ENCODE measurements around the gene DCLK1.
"Not testable (repeated sequence)": the region's sequence is repeated elsewhere in the genome, so short reads cannot be mapped to it uniquely, and the experiment has no call there.

Gene DCLK1

GRCh38 chr13:35983206-35983605 lies 148.0 kb downstream of the DCLK1 start:
- no peak for DNase-seq

GRCh38 chr13:35979361-35979951 lies 151.7 kb downstream of the DCLK1 start:
- no peak for DNase-seq

- peak; percentile 13 for DNase-seq
These were observed 152.4 kb downstream of the DCLK1 start for GRCh38 chr13:35978607-35979316.

- no peak for DNase-seq
These were observed 154.1 kb downstream of the DCLK1 start for GRCh38 chr13:35977060-35977459.

- no peak for DNase-seq
These were observed 155.1 kb downstream of the DCLK1 start for GRCh38 chr13:35976126-35976525.

- not testable (repeated sequence) for DNase-seq
These were observed 164.2 kb downstream of the DCLK1 start for GRCh38 chr13:35966951-35967350.

- no peak for DNase-seq
These were observed 165.2 kb downstream of the DCLK1 start for GRCh38 chr13:35966024-35966423.

- no peak for DNase-seq
These were observed 165.8 kb downstream of the DCLK1 start for GRCh38 chr13:35965226-35965927.

GRCh38 chr13:35964863-35965180 lies 166.4 kb downstream of the DCLK1 start:
- no peak for DNase-seq

- no peak for DNase-seq
These were observed 166.9 kb downstream of the DCLK1 start for GRCh38 chr13:35964011-35964862.

- no peak for DNase-seq
These were observed 169.5 kb downstream of the DCLK1 start for GRCh38 chr13:35961461-35962220.

GRCh38 chr13:35961002-35961401 lies 170.2 kb downstream of the DCLK1 start:
- no peak for DNase-seq

GRCh38 chr13:35957996-35958395 lies 173.2 kb downstream of the DCLK1 start:
- no peak for DNase-seq

- DNase-seq, result no peak
These were observed 173.9 kb downstream of the DCLK1 start for GRCh38 chr13:35957241-35957731.

- no peak for DNase-seq
These were observed 175.1 kb downstream of the DCLK1 start for GRCh38 chr13:35956074-35956473.

- DNase-seq, result no peak
These were observed 177.0 kb downstream of the DCLK1 start for GRCh38 chr13:35954207-35954560.

GRCh38 chr13:35953537-35954206 lies 177.5 kb downstream of the DCLK1 start:
- DNase-seq, result no peak

GRCh38 chr13:35947315-35947714 lies 183.9 kb downstream of the DCLK1 start:
- DNase-seq, result no peak

GRCh38 chr13:35945368-35945767 lies 185.8 kb downstream of the DCLK1 start:
- DNase-seq, result no peak

- DNase-seq, result no peak
These were observed 189.8 kb downstream of the DCLK1 start for GRCh38 chr13:35941374-35941773.

GRCh38 chr13:35940734-35941133 lies 190.4 kb downstream of the DCLK1 start:
- no peak for DNase-seq

Data from CD4-positive, alpha-beta T cell treated with Interleukin-12 subunit alpha and Interleukin-12 subunit beta, for 1 hour (primary cell).